ENCODE measurements around the gene GTSE1.

GTSE1 gene

GRCh38 chr22:46288846-46289243 is 7.8 kb upstream of the GTSE1 start:
- peaks cover 69 to 82% (median 74%) of the 10 kb centered on the region in 10 experiments for H3K4me1 ChIP-seq
- H3K27ac ChIP-seq = peak overlapping the region in 9 of 11 experiments; percentile 71 to 88 (median 84); a peak in 17 of 22 replicates
- peaks cover 0 to 8% (median 6%) of the 10 kb centered on the region in 11 experiments; a peak in 9 of 22 replicates for H3K9me3 ChIP-seq (replicated peaks in 1 of 11)
- H3K36me3 ChIP-seq = peaks cover 0 to 52% (median 18%) of the 10 kb centered on the region in 11 experiments; a peak in 13 of 22 replicates
- no peaks in the 10 kb centered on the region for H4K20me1 ChIP-seq
- H3K4me2 ChIP-seq = peak overlapping the region; percentile 85 to 99 (median 96)
- H3K4me3 ChIP-seq = peak overlapping the region in 4 of 10 experiments; percentile 43 to 67 (median 53); a peak in 5 of 20 replicates
- TF ChIP-seq Cebpa-rat (IDR thresholded peaks at IDR 0.05) = no peak
- H3K27me3 ChIP-seq = no peaks in the 10 kb centered on the region
- H3K9ac ChIP-seq = peak overlapping the region in 7 of 11 experiments; percentile 32 to 79 (median 71); a peak in 13 of 22 replicates

- peak overlapping the region in 1 of 10 experiments; percentile 18; a peak in 1 of 20 replicates for H3K4me3 ChIP-seq
- no peaks in the 10 kb centered on the region for H3K27me3 ChIP-seq
- H3K4me1 ChIP-seq = peaks cover 74 to 87% (median 79%) of the 10 kb centered on the region in 10 experiments
- peak overlapping the region in 9 of 11 experiments; percentile 34 to 88 (median 84); a peak in 15 of 22 replicates for H3K27ac ChIP-seq
- H4K20me1 ChIP-seq = no peaks in the 10 kb centered on the region
- TF ChIP-seq Cebpa-rat (IDR thresholded peaks at IDR 0.05) = no peak
- peaks cover 0 to 8% (median 6%) of the 10 kb centered on the region in 11 experiments; a peak in 9 of 22 replicates for H3K9me3 ChIP-seq (replicated peaks in 1 of 11)
- H3K9ac ChIP-seq = peak overlapping the region in 9 of 11 experiments; percentile 2 to 72 (median 58); a peak in 14 of 22 replicates
- peaks cover 0 to 46% (median 13%) of the 10 kb centered on the region in 11 experiments; a peak in 13 of 22 replicates for H3K36me3 ChIP-seq
- H3K4me2 ChIP-seq = peak overlapping the region; percentile 85 to 99 (median 96)
These were observed 7.3 kb upstream of the GTSE1 start for GRCh38 chr22:46289244-46289891.

- TF ChIP-seq Cebpa-rat (IDR thresholded peaks at IDR 0.05) = no peak
- Histone ChIP-seq H3K27ac (peak overlapping the region in 3 of 11 experiments; percentile 84 to 87 (median 84); a peak in 5 of 22 replicates), H3K9me3 (replicated peaks in 1 of 11) (peaks cover 0 to 8% (median 6%) of the 10 kb centered on the region in 11 experiments; a peak in 9 of 22 replicates), H3K4me3 (no peak overlapping the region), H3K36me3 (peaks cover 0 to 37% (median 8%) of the 10 kb centered on the region in 11 experiments; a peak in 10 of 22 replicates), H4K20me1 (no peaks in the 10 kb centered on the region), H3K4me2 (peak overlapping the region; percentile 2 to 99 (median 96); a peak in 20 of 22 replicates), H3K4me1 (peaks cover 82 to 96% (median 88%) of the 10 kb centered on the region in 10 experiments), H3K9ac (peak overlapping the region in 5 of 11 experiments; percentile 18 to 72 (median 37); a peak in 6 of 22 replicates), H3K27me3 (no peaks in the 10 kb centered on the region)
These were observed 6.4 kb upstream of the GTSE1 start for GRCh38 chr22:46290121-46290842.

- Histone ChIP-seq H3K4me1 (peaks cover 91 to 99% (median 94%) of the 10 kb centered on the region in 10 experiments), H3K27me3 (no peaks in the 10 kb centered on the region), H3K9me3 (replicated peaks in 1 of 11) (peaks cover 0 to 8% (median 6%) of the 10 kb centered on the region in 11 experiments; a peak in 9 of 22 replicates), H3K4me2 (peak overlapping the region in 10 of 11 experiments; percentile 2 to 99 (median 96); a peak in 17 of 22 replicates), H3K9ac (no peak overlapping the region), H3K4me3 (no peak overlapping the region), H3K36me3 (peaks cover 0 to 29% (median 6%) of the 10 kb centered on the region in 11 experiments; a peak in 9 of 22 replicates), H3K27ac (peak overlapping the region in 3 of 11 experiments; percentile 21 to 84 (median 84); a peak in 4 of 22 replicates), H4K20me1 (no peaks in the 10 kb centered on the region)
- TF ChIP-seq Cebpa-rat (IDR thresholded peaks at IDR 0.05) = no peak
These were observed 5.6 kb upstream of the GTSE1 start for GRCh38 chr22:46290843-46291785.

GRCh38 chr22:46292173-46292572 is 4.5 kb upstream of the GTSE1 start:
- H3K9ac ChIP-seq = peak overlapping the region in 9 of 11 experiments; percentile 67 to 74 (median 71); a peak in 10 of 22 replicates
- H3K27ac ChIP-seq = peak overlapping the region in 10 of 11 experiments; percentile 58 to 85 (median 78); a peak in 20 of 22 replicates
- peaks cover 0 to 8% (median 6%) of the 10 kb centered on the region in 11 experiments; a peak in 9 of 22 replicates for H3K9me3 ChIP-seq (replicated peaks in 1 of 11)
- no peaks in the 10 kb centered on the region for H4K20me1 ChIP-seq
- no peaks in the 10 kb centered on the region for H3K27me3 ChIP-seq
- H3K4me3 ChIP-seq = no peak overlapping the region
- TF ChIP-seq Cebpa-rat (IDR thresholded peaks at IDR 0.05) = no peak
- peak overlapping the region; percentile 73 to 97 (median 86) for H3K4me2 ChIP-seq
- peaks cover 84 to 90% (median 88%) of the 10 kb centered on the region in 10 experiments for H3K4me1 ChIP-seq
- peaks cover 0 to 18% (median 6%) of the 10 kb centered on the region in 11 experiments; a peak in 9 of 22 replicates for H3K36me3 ChIP-seq

- Histone ChIP-seq H3K27me3 (no peaks in the 10 kb centered on the region), H3K4me3 (peak overlapping the region in 3 of 10 experiments; percentile 14 to 43 (median 32); a peak in 1 of 20 replicates), H4K20me1 (no peaks in the 10 kb centered on the region), H3K36me3 (peaks cover 0 to 16% (median 5%) of the 10 kb centered on the region in 11 experiments; a peak in 7 of 22 replicates), H3K9ac (peak overlapping the region; percentile 42 to 74 (median 70); a peak in 20 of 22 replicates), H3K4me1 (peaks cover 84 to 90% (median 88%) of the 10 kb centered on the region in 10 experiments), H3K9me3 (replicated peaks in 1 of 11) (peaks cover 0 to 8% (median 6%) of the 10 kb centered on the region in 11 experiments; a peak in 9 of 22 replicates), H3K4me2 (peak overlapping the region; percentile 73 to 97 (median 86)), H3K27ac (peak overlapping the region; percentile 27 to 85 (median 77); a peak in 21 of 22 replicates)
- TF ChIP-seq Cebpa-rat (IDR thresholded peaks at IDR 0.05) = no peak
These were observed 3.9 kb upstream of the GTSE1 start for GRCh38 chr22:46292732-46293131.

- H3K27me3 ChIP-seq = no peaks in the 10 kb centered on the region
- H4K20me1 ChIP-seq = peaks cover 0 to 2% (median 0%) of the 10 kb centered on the region in 11 experiments; a peak in 3 of 22 replicates
- peaks cover 82 to 90% (median 87%) of the 10 kb centered on the region in 10 experiments for H3K4me1 ChIP-seq
- H3K9ac ChIP-seq = peak overlapping the region; percentile 42 to 74 (median 70); a peak in 21 of 22 replicates
- peak overlapping the region in 3 of 10 experiments; percentile 14 to 43 (median 32); a peak in 4 of 20 replicates for H3K4me3 ChIP-seq
- H3K36me3 ChIP-seq = peaks cover 4 to 16% (median 8%) of the 10 kb centered on the region in 11 experiments; a peak in 21 of 22 replicates
- peak overlapping the region; percentile 27 to 85 (median 77) for H3K27ac ChIP-seq
- TF ChIP-seq Cebpa-rat (IDR thresholded peaks at IDR 0.05) = no peak
- peaks cover 0 to 8% (median 6%) of the 10 kb centered on the region in 11 experiments; a peak in 9 of 22 replicates for H3K9me3 ChIP-seq (replicated peaks in 1 of 11)
- H3K4me2 ChIP-seq = peak overlapping the region; percentile 73 to 97 (median 86)
These were observed 3.0 kb upstream of the GTSE1 start for GRCh38 chr22:46293577-46294260.

All from BLaER1 treated with 17β-estradiol and CSF1 and Interleukin-3, amounts not matched to agents 10 nM and 100 nM (cell line).